ENCODE results near the gene NTMT1.
A peak's percentile ranks its signal among the peaks of the same experiment; 100 is the strongest.

The NTMT1 gene

GRCh38 chr9:129597355-129598088 lies 28.4 kb upstream of the NTMT1 start:
- no peak for DNase-seq

GRCh38 chr9:129598089-129598596 lies 27.8 kb upstream of the NTMT1 start:
- DNase-seq: no peak

- DNase-seq: no peak
Observed at GRCh38 chr9:129601082-129601674, 24.8 kb upstream of the NTMT1 start.

- no peak for DNase-seq
Observed at GRCh38 chr9:129602598-129603415, 23.2 kb upstream of the NTMT1 start.

GRCh38 chr9:129604056-129604765 lies 21.8 kb upstream of the NTMT1 start:
- DNase-seq: no peak

GRCh38 chr9:129604766-129605163 lies 21.2 kb upstream of the NTMT1 start:
- no peak for DNase-seq

- DNase-seq: no peak
Observed at GRCh38 chr9:129606161-129607026, 19.6 kb upstream of the NTMT1 start.

GRCh38 chr9:129607027-129607387 lies 19.0 kb upstream of the NTMT1 start:
- DNase-seq: no peak

GRCh38 chr9:129608561-129609481 lies 17.1 kb upstream of the NTMT1 start:
- no peak for DNase-seq

- DNase-seq: peak; percentile 43
Observed at GRCh38 chr9:129609486-129610212, 16.3 kb upstream of the NTMT1 start.

GRCh38 chr9:129610213-129610472 lies 15.8 kb upstream of the NTMT1 start:
- no peak for DNase-seq

- peak; percentile 68 for DNase-seq
Observed at GRCh38 chr9:129610473-129611306, 15.3 kb upstream of the NTMT1 start.

- DNase-seq: no peak
Observed at GRCh38 chr9:129611307-129611800, 14.6 kb upstream of the NTMT1 start.

GRCh38 chr9:129612123-129612522 lies 13.8 kb upstream of the NTMT1 start:
- DNase-seq: no peak

GRCh38 chr9:129612815-129613519 lies 13.0 kb upstream of the NTMT1 start:
- DNase-seq: no peak

GRCh38 chr9:129613520-129614175 lies 12.3 kb upstream of the NTMT1 start:
- DNase-seq: no peak

- DNase-seq: no peak
Observed at GRCh38 chr9:129614932-129615331, 11.0 kb upstream of the NTMT1 start.
